NCI-H187 treated with DMSO at 0.1 percent for 48 hours (cell line): ENCODE results near the gene MUC5AC.
"Not testable (repeated sequence)": the region's sequence is repeated elsewhere in the genome, so short reads cannot be mapped to it uniquely, and the experiment has no call there.

ENCODE experiments used
- DNase-seq: peaks from one replicate; lab custom pipeline; 2025; lab: John Stamatoyannopoulos, UW

The MUC5AC gene

GRCh38 chr11:1147792-1148191, 10.0 kb upstream of the MUC5AC start:
- DNase-seq, result no peak

- DNase-seq, result no peak
Observed at GRCh38 chr11:1148752-1149180, 9.0 kb upstream of the MUC5AC start.

GRCh38 chr11:1149545-1149944, 8.2 kb upstream of the MUC5AC start:
- no peak for DNase-seq

GRCh38 chr11:1150116-1150515, 7.6 kb upstream of the MUC5AC start:
- no peak for DNase-seq

- DNase-seq, result no peak
Observed at GRCh38 chr11:1150769-1151365, 6.9 kb upstream of the MUC5AC start.

- no peak for DNase-seq
Observed at GRCh38 chr11:1151366-1152315, 6.1 kb upstream of the MUC5AC start.

GRCh38 chr11:1152316-1153104, 5.2 kb upstream of the MUC5AC start:
- DNase-seq, result no peak

- DNase-seq, result no peak
Observed at GRCh38 chr11:1153105-1153950, 4.4 kb upstream of the MUC5AC start.

- no peak for DNase-seq
Observed at GRCh38 chr11:1153951-1154493, 3.7 kb upstream of the MUC5AC start.

GRCh38 chr11:1154656-1155055, 3.1 kb upstream of the MUC5AC start:
- DNase-seq, result not testable (repeated sequence)

GRCh38 chr11:1155274-1155693, 2.5 kb upstream of the MUC5AC start:
- DNase-seq, result no peak

- DNase-seq, result no peak
Observed at GRCh38 chr11:1156506-1157340, 1.0 kb upstream of the MUC5AC start.

GRCh38 chr11:1157341-1157644, 460 bp upstream of the MUC5AC start:
- no peak for DNase-seq

GRCh38 chr11:1158681-1159487, 1.1 kb downstream of the MUC5AC start:
- no peak for DNase-seq

GRCh38 chr11:1159488-1160220, 1.9 kb downstream of the MUC5AC start:
- DNase-seq, result not testable (repeated sequence)

GRCh38 chr11:1160231-1161101, 2.7 kb downstream of the MUC5AC start:
- DNase-seq, result no peak

- no peak for DNase-seq
Observed at GRCh38 chr11:1161410-1162137, 3.8 kb downstream of the MUC5AC start.
